ENCODE data around the gene OR5W2. TPM values are rescaled to one million over a fixed set of nuclear protein-coding genes. Genes with fewer than 3 reads are reported as not detected.

Gene OR5W2
- total RNA-seq (not detected), polyA plus RNA-seq (not detected), total RNA-seq (not detected)

DNA sequence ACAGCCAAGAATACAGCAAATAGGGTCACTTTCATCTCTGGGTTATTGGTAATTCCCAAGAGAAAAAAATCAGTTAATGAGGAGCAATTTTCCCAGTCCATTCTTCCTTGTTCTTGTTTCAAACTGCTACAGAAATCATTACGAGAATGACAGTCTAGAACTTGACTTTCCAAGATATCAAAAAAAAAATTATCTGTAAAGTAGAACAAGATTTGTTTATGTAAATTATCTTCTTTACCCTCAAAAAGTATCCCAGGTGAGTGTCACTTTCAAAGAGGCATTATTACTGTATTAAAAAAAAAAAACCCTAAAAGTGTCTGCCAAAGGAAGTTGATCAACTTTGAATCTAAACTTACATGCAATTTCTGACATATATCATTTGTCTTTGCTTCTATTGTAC lies at the start of gene OR5W2:
Gene OR5W2, minus strand, starts transcription at position 101 of the 400 bp plus-strand sequence. Its CDS starts 0 bp downstream, at position 101.
- H3K36me3 Mint-ChIP-seq, result no peaks in the 10 kb centered on the region
- Histone ChIP-seq H3K27me3 (ENCODE audit: control insufficient read depth in 2 of 2, insufficient read depth in 2 of 2, low read length in 2 of 2) (no peaks in the 10 kb centered on the region), H3K4me1 (ENCODE audit: control insufficient read depth in 2 of 2, insufficient read depth in 2 of 2, low read length in 2 of 2) (no peaks in the 10 kb centered on the region), H3K27ac (ENCODE audit: low read depth, low read length) (no peak within 1 kb of the TSS), H3K9me3 (ENCODE audit: control insufficient read depth in 2 of 3, low read length in 3 of 3) (no peaks in the 10 kb centered on the region), H3K36me3 (ENCODE audit: control insufficient read depth in 2 of 3, insufficient read depth in 3 of 3, low read length in 3 of 3) (no peaks in the 10 kb centered on the region), H3K4me3 (ENCODE audit: low read length) (no peak within 1 kb of the TSS)
- CTCF ChIA-PET, result no interaction called here
- H3K27me3 Mint-ChIP-seq, result no peaks in the 10 kb centered on the region
- H3K4me3 Mint-ChIP-seq, result no peak within 1 kb of the TSS
- intact Hi-C loops (cut with micrococcal nuclease), result no loop called here
- DNase-seq, result no peak
- no peaks in the 10 kb centered on the region for H3K4me1 Mint-ChIP-seq
- POLR2A ChIA-PET, result no interaction called here
- ATAC-seq, result no peak
- peaks cover 3 to 21% (median 7%) of the 10 kb centered on the region in 11 donors for H3K9me3 Mint-ChIP-seq
- no peak within 1 kb of the TSS for H3K27ac Mint-ChIP-seq

DNA sequence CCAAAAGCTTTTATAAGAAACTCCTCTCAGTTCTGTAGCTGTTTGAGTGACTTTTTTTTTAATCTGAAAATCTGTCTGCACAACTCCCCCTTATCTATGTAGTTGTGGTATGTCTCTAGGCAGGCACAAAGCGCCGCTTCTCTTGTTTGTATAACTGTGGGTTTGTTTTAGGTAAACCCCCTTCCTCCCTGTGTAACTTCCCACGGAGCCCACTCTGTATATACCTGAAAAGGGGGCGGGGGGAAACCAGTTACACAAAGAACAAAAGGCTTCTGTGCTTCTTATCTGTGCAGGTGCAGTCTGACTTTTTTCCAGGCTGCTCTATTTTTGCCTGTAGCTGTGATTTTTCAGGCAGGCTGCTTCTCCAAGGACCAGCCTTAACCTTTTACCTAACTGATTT lies 42.1 kb upstream of the OR5W2 start:
- Histone ChIP-seq H3K36me3 (ENCODE audit: control insufficient read depth in 2 of 3, insufficient read depth in 3 of 3, low read length in 3 of 3) (no peaks in the 10 kb centered on the region), H3K27me3 (ENCODE audit: control insufficient read depth in 2 of 2, insufficient read depth in 2 of 2, low read length in 2 of 2) (no peaks in the 10 kb centered on the region), H3K4me1 (ENCODE audit: control insufficient read depth in 2 of 2, insufficient read depth in 2 of 2, low read length in 2 of 2) (no peaks in the 10 kb centered on the region), H3K9me3 (ENCODE audit: control insufficient read depth in 2 of 3, low read length in 3 of 3) (no peaks in the 10 kb centered on the region), H3K4me3 (ENCODE audit: low read length) (no peak overlapping the region), H3K27ac (ENCODE audit: low read depth, low read length) (no peak overlapping the region)
- Mint-ChIP-seq H3K36me3 (no peaks in the 10 kb centered on the region), H3K4me3 (no peak overlapping the region), H3K27me3 (no peaks in the 10 kb centered on the region), H3K27ac (no peak overlapping the region), H3K9me3 (peaks cover under 1 to 10% (median 5%) of the 10 kb centered on the region in 11 donors), H3K4me1 (no peaks in the 10 kb centered on the region)
- ATAC-seq (no peak), DNase-seq (no peak)
- POLR2A ChIA-PET, result no interaction called here
- intact Hi-C loops (cut with micrococcal nuclease), result no loop called here
- CTCF ChIA-PET, result interaction anchor here (0.6 kb wide), 1 partner anchor 186 kb away, joined by 3 read pairs; no protein-coding TSS in a partner anchor

DNA sequence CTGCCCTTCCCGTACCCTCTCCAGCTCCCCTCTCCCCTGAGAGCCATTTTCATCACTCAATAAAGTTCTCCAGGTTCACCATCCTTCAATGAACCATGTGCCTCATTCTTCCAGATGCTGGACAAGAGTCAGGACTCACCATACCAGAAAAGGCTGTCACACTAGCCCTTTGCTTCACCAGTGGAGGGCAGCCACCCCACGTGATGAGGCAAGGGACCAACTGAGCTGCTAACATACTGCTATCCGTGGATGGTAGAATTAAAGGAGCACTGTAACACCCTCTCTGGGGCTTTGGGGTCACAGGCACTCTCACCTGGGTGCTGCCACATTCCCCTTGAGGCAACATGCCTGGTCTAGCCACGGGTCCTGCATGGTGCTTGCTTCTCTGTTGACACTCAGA lies 34.9 kb upstream of the OR5W2 start:
- DNase-seq, result no peak
- no peaks in the 10 kb centered on the region for H3K27me3 ChIP-seq (ENCODE audit: control insufficient read depth in 2 of 2, insufficient read depth in 2 of 2, low read length in 2 of 2)
- no peaks in the 10 kb centered on the region for H3K4me1 ChIP-seq (ENCODE audit: control insufficient read depth in 2 of 2, insufficient read depth in 2 of 2, low read length in 2 of 2)
- no peak overlapping the region for H3K4me3 ChIP-seq (ENCODE audit: low read length)
- ATAC-seq, result no peak
- no peak overlapping the region for H3K27ac ChIP-seq (ENCODE audit: low read depth, low read length)
- intact Hi-C loops (cut with micrococcal nuclease), result no loop called here
- POLR2A ChIA-PET, result no interaction called here
- Mint-ChIP-seq H3K4me1 (no peaks in the 10 kb centered on the region), H3K27me3 (no peaks in the 10 kb centered on the region), H3K36me3 (no peaks in the 10 kb centered on the region), H3K4me3 (no peak overlapping the region), H3K9me3 (peaks cover 0 to 17% (median 6%) of the 10 kb centered on the region in 11 donors), H3K27ac (no peak overlapping the region)
- no peaks in the 10 kb centered on the region for H3K36me3 ChIP-seq (ENCODE audit: control insufficient read depth in 2 of 3, insufficient read depth in 3 of 3, low read length in 3 of 3)
- no peaks in the 10 kb centered on the region for H3K9me3 ChIP-seq (ENCODE audit: control insufficient read depth in 2 of 3, low read length in 3 of 3)
- CTCF ChIA-PET, result no interaction called here

DNA sequence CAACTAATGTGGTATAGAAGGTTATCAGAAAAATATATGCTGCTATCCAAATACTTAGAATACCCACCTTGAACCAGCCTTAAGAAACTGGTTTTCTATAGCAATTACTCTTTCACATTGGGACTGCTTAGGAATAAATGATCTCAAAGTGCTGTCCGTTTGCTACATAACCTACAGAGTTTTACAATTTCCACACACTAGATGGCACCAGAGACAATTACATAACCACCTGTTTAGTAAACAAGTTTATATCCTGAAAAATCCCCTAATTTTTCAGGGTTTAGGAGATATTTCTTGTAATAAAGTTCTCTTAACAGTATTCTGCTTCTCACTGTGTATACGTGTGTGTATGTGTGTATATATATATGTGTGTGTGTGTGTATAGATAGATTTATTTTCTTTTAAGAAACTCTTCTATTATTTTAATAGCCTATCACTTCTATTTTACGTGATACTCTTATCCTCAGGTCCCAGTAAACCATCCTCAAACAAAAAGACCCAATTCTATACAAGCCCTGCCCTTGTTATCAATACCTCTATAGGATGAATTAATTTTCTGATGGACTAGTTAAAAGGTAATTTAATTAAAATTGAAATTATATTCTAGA lies 28.5 kb upstream of the OR5W2 start:
- H3K4me3 Mint-ChIP-seq, result no peak overlapping the region

DNA sequence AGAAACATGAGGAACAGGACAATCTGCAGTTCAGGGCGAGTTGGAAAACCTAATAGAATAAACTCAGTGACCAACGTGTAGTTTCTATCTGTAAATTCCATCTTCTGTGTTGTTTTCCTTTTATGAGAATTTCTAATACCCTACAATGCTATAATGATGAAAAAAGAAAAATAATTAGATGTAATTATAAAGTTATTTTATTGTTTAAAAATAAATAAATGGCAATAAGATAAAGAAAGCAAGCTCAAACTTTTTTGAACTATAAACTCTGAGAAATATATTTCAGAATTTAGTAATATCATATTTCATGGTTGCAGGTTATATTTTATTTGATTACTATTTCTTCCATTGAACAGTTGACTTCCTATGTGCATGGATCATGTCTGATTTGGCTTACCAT lies 21.9 kb upstream of the OR5W2 start, which contains the start of gene OR5I1:
Gene OR5I1, minus strand, starts transcription at position 101 of the 400 bp plus-strand sequence. Its CDS starts 0 bp downstream, at position 101.
- POLR2A ChIA-PET, result no interaction called here
- no peak within 1 kb of the TSS for H3K27ac Mint-ChIP-seq
- H3K4me1 Mint-ChIP-seq, result no peaks in the 10 kb centered on the region
- H3K4me3 Mint-ChIP-seq, result no peak within 1 kb of the TSS
- H3K9me3 ChIP-seq (ENCODE audit: control insufficient read depth in 2 of 3, low read length in 3 of 3), result no peaks in the 10 kb centered on the region
- intact Hi-C loops (cut with micrococcal nuclease), result no loop called here
- no peaks in the 10 kb centered on the region for H3K36me3 Mint-ChIP-seq
- DNase-seq (no peak), ATAC-seq (no peak)
- no peaks in the 10 kb centered on the region for H3K27me3 ChIP-seq (ENCODE audit: control insufficient read depth in 2 of 2, insufficient read depth in 2 of 2, low read length in 2 of 2)
- H3K27ac ChIP-seq (ENCODE audit: low read depth, low read length), result no peak within 1 kb of the TSS
- H3K36me3 ChIP-seq (ENCODE audit: control insufficient read depth in 2 of 3, insufficient read depth in 3 of 3, low read length in 3 of 3), result no peaks in the 10 kb centered on the region
- no peaks in the 10 kb centered on the region for H3K4me1 ChIP-seq (ENCODE audit: control insufficient read depth in 2 of 2, insufficient read depth in 2 of 2, low read length in 2 of 2)
- no peaks in the 10 kb centered on the region for H3K27me3 Mint-ChIP-seq
- H3K9me3 Mint-ChIP-seq, result peaks cover 0 to 6% (median 5%) of the 10 kb centered on the region in 11 donors
- no peak within 1 kb of the TSS for H3K4me3 ChIP-seq (ENCODE audit: low read length)
- CTCF ChIA-PET, result no interaction called here

More for the DNA sequence above, 28.5 kb upstream of the OR5W2 start:
- H3K4me1 ChIP-seq (ENCODE audit: control insufficient read depth in 2 of 2, insufficient read depth in 2 of 2, low read length in 2 of 2), result no peaks in the 10 kb centered on the region
- H3K27me3 ChIP-seq (ENCODE audit: control insufficient read depth in 2 of 2, insufficient read depth in 2 of 2, low read length in 2 of 2), result no peaks in the 10 kb centered on the region
- no peaks in the 10 kb centered on the region for H3K27me3 Mint-ChIP-seq
- intact Hi-C loops (cut with micrococcal nuclease), result loop anchor here in 1 of 2 donors (1.0 kb wide), 1 partner anchor 840 kb away; no protein-coding TSS in a partner anchor
- H3K4me3 ChIP-seq (ENCODE audit: low read length), result no peak overlapping the region
- H3K27ac Mint-ChIP-seq, result no peak overlapping the region
- no peak overlapping the region for H3K27ac ChIP-seq (ENCODE audit: low read depth, low read length)
- peaks cover 0 to 5% (median 0%) of the 10 kb centered on the region in 11 donors for H3K9me3 Mint-ChIP-seq
- ChIA-PET POLR2A (no interaction called here), CTCF (no interaction called here)
- ATAC-seq (no peak), DNase-seq (no peak)
- H3K36me3 ChIP-seq (ENCODE audit: control insufficient read depth in 2 of 3, insufficient read depth in 3 of 3, low read length in 3 of 3), result no peaks in the 10 kb centered on the region
- H3K4me1 Mint-ChIP-seq, result no peaks in the 10 kb centered on the region
- no peaks in the 10 kb centered on the region for H3K9me3 ChIP-seq (ENCODE audit: control insufficient read depth in 2 of 3, low read length in 3 of 3)
- no peaks in the 10 kb centered on the region for H3K36me3 Mint-ChIP-seq

DNA sequence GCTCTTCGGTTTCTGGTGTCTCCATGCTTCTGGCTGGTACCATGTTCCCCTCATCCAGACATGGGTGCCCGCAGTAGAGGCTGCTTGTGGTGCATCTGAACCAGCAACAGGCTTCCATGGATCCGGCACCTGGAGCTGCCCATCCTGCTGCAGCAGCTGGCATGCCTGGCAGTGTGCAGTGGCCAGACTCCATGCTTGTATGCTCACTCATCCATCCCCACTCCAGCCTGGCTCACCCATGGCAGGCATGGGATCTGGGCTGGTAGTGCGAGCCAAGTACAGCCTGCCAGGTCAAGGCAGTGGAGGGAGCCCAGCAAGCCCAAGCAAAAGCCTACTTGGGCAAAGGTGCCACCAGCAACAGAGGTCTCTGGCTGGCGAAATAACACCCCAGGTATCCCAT lies 6.2 kb upstream of the OR5W2 start:
- no peak for DNase-seq
- Histone ChIP-seq H3K9me3 (ENCODE audit: control insufficient read depth in 2 of 3, low read length in 3 of 3) (no peaks in the 10 kb centered on the region), H3K36me3 (ENCODE audit: control insufficient read depth in 2 of 3, insufficient read depth in 3 of 3, low read length in 3 of 3) (no peaks in the 10 kb centered on the region), H3K4me1 (ENCODE audit: control insufficient read depth in 2 of 2, insufficient read depth in 2 of 2, low read length in 2 of 2) (no peaks in the 10 kb centered on the region), H3K27me3 (ENCODE audit: control insufficient read depth in 2 of 2, insufficient read depth in 2 of 2, low read length in 2 of 2) (no peaks in the 10 kb centered on the region), H3K27ac (ENCODE audit: low read depth, low read length) (no peak overlapping the region), H3K4me3 (ENCODE audit: low read length) (no peak overlapping the region)
- Mint-ChIP-seq H3K9me3 (peaks cover 0 to 26% (median 11%) of the 10 kb centered on the region in 11 donors), H3K4me3 (no peak overlapping the region), H3K4me1 (no peaks in the 10 kb centered on the region), H3K27ac (no peak overlapping the region), H3K27me3 (no peaks in the 10 kb centered on the region), H3K36me3 (no peaks in the 10 kb centered on the region)
- CTCF ChIA-PET, result no interaction called here
- no peak for ATAC-seq
- POLR2A ChIA-PET, result no interaction called here
- intact Hi-C loops (cut with micrococcal nuclease), result no loop called here

DNA sequence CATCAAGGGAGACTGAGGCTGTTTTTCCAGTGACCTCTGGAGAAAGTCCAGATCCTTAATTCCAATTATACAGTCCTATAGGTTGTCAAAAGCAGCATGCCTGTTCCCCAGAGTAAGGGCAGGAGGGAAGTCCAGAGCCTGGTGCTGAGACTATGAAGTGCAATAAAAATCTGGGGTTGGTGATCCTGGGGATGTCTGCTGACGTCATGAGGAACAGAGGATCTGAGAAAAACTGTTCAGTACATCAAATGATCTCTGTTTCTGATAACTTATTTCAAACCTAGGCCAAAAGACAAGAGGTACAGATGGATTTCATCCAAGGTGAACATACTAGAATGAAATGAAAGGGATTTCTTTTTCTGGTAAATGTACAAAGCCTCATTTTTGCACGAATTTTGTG lies 12.1 kb downstream of the OR5W2 start:
- Mint-ChIP-seq H3K27me3 (no peaks in the 10 kb centered on the region), H3K4me3 (no peak overlapping the region), H3K4me1 (no peaks in the 10 kb centered on the region), H3K36me3 (no peaks in the 10 kb centered on the region), H3K27ac (no peak overlapping the region), H3K9me3 (peaks cover 0 to 25% (median 7%) of the 10 kb centered on the region in 11 donors)
- ChIA-PET CTCF (no interaction called here), POLR2A (no interaction called here)
- intact Hi-C loops (cut with micrococcal nuclease), result no loop called here
- H3K36me3 ChIP-seq (ENCODE audit: control insufficient read depth in 2 of 3, insufficient read depth in 3 of 3, low read length in 3 of 3), result no peaks in the 10 kb centered on the region
- no peak overlapping the region for H3K4me3 ChIP-seq (ENCODE audit: low read length)
- no peaks in the 10 kb centered on the region for H3K9me3 ChIP-seq (ENCODE audit: control insufficient read depth in 2 of 3, low read length in 3 of 3)
- no peaks in the 10 kb centered on the region for H3K27me3 ChIP-seq (ENCODE audit: control insufficient read depth in 2 of 2, insufficient read depth in 2 of 2, low read length in 2 of 2)
- ATAC-seq (no peak), DNase-seq (no peak)
- no peak overlapping the region for H3K27ac ChIP-seq (ENCODE audit: low read depth, low read length)
- H3K4me1 ChIP-seq (ENCODE audit: control insufficient read depth in 2 of 2, insufficient read depth in 2 of 2, low read length in 2 of 2), result no peaks in the 10 kb centered on the region

Data from naive thymus-derived CD4-positive, alpha-beta T cell (primary cell).